ENCODE measurements around the gene PWWP2B. TPM values are rescaled to one million over a fixed set of nuclear protein-coding genes. Genes with fewer than 3 reads are reported as not detected.
A peak's percentile ranks its signal among the peaks of the same experiment; 100 is the strongest.

PWWP2B gene
- total and polyA plus RNA-seq, 2 experiments from 2014 or later, result 2.3 to 12.8 TPM

- Histone ChIP-seq H2AFZ (no peak overlapping the region), H3K79me2 (replicated peaks; ENCODE audit: insufficient read depth) (no peaks in the 10 kb centered on the region), H3K27me3 (ENCODE audit: insufficient read depth) (no peaks in the 10 kb centered on the region), H3F3A (replicated peaks; ENCODE audit: low read depth) (0 out of 2 replicates have a peak, but pooled peaks cover 6% of the 10 kb centered on the region), H3K9me2 (ENCODE audit: insufficient read depth) (no peaks in the 10 kb centered on the region), H3K4me3 (no peak overlapping the region), H3K4me2 (no peak overlapping the region), H3K36me3 (ENCODE audit: insufficient read depth) (no peaks in the 10 kb centered on the region), H3K27ac (ENCODE audit: low read depth) (no peak overlapping the region), H4K20me1 (replicated peaks; ENCODE audit: insufficient read depth) (no peaks in the 10 kb centered on the region), H3K4me1 (ENCODE audit: insufficient read depth) (peaks cover 25% of the 10 kb centered on the region; the same call in 1 of the 2 replicates)
- no peak overlapping the region for H3K4me3 Mint-ChIP-seq
- ATAC-seq, result peak; percentile 34
- H3K36me3 Mint-ChIP-seq (ENCODE audit: low read depth), result peaks cover 11% of the 10 kb centered on the region
- H3K4me1 Mint-ChIP-seq, result peaks cover 32% of the 10 kb centered on the region
- peak; percentile 44 to 64 for TF ChIP-seq CTCF (conservative IDR thresholded peaks at IDR 0.05; ENCODE audit: low read depth in 2 of 2)
- no peak; the same call in 1 of the 2 replicates for TF ChIP-seq POLR2AphosphoS5 (IDR thresholded peaks at IDR 0.05; ENCODE audit: low read depth)
- H3K9me3 Mint-ChIP-seq, result peaks cover 2% of the 10 kb centered on the region; the same call in 1 of the 3 replicates
- H3K27ac Mint-ChIP-seq, result no peak overlapping the region
- peak; percentile 83 for DNase-seq (ENCODE audit: low spot score)
- peaks cover 12% of the 10 kb centered on the region for H3K27me3 Mint-ChIP-seq (ENCODE audit: insufficient read depth, low read depth, poor library complexity)
Observed at GRCh38 chr10:132404911-132405462, 8.0 kb downstream of the PWWP2B start.

GRCh38 chr10:132405463-132405991, 8.5 kb downstream of the PWWP2B start:
- no peaks in the 10 kb centered on the region for H3K9me2 ChIP-seq (ENCODE audit: insufficient read depth)
- no peak overlapping the region for H3K4me3 ChIP-seq
- H4K20me1 ChIP-seq (replicated peaks; ENCODE audit: insufficient read depth), result no peaks in the 10 kb centered on the region
- Mint-ChIP-seq H3K27ac (peak overlapping the region; percentile 78), H3K27me3 (ENCODE audit: insufficient read depth, low read depth, poor library complexity) (peaks cover 14% of the 10 kb centered on the region), H3K9me3 (peaks cover 2% of the 10 kb centered on the region; the same call in 1 of the 3 replicates), H3K36me3 (ENCODE audit: low read depth) (peaks cover 11% of the 10 kb centered on the region), H3K4me3 (no peak overlapping the region; the same call in 2 of the 3 replicates), H3K4me1 (peaks cover 33% of the 10 kb centered on the region)
- ATAC-seq, result peak; percentile 3
- no peaks in the 10 kb centered on the region for H3K27me3 ChIP-seq (ENCODE audit: insufficient read depth)
- H3K36me3 ChIP-seq (ENCODE audit: insufficient read depth), result no peaks in the 10 kb centered on the region
- H3K79me2 ChIP-seq (replicated peaks; ENCODE audit: insufficient read depth), result no peaks in the 10 kb centered on the region
- H3K4me1 ChIP-seq (ENCODE audit: insufficient read depth), result peaks cover 25% of the 10 kb centered on the region; the same call in 1 of the 2 replicates
- DNase-seq (ENCODE audit: low spot score), result peak; percentile 59
- no peak overlapping the region for H3K27ac ChIP-seq (ENCODE audit: low read depth)
- 0 out of 2 replicates have a peak, but pooled peaks cover 6% of the 10 kb centered on the region for H3F3A ChIP-seq (replicated peaks; ENCODE audit: low read depth)
- H3K4me2 ChIP-seq, result no peak overlapping the region
- TF ChIP-seq ETS1 (IDR thresholded peaks at IDR 0.05) (no peak), EZH2 (IDR thresholded peaks at IDR 0.05; ENCODE audit: low read depth, unreplicated experiment) (no peak), CTCF (conservative IDR thresholded peaks at IDR 0.05; ENCODE audit: low read depth in 2 of 2) (no peak), ZNF114 (CRISPR knock-in tag; IDR thresholded peaks at IDR 0.05) (no peak)
- no peak overlapping the region for H2AFZ ChIP-seq
